Measurements from ENCODE around the gene ACTR5. TPM values are rescaled to one million over a fixed set of nuclear protein-coding genes. Genes with fewer than 3 reads are reported as not detected.
"Not testable (repeated sequence)": the region's sequence is repeated elsewhere in the genome, so short reads cannot be mapped to it uniquely, and the experiment has no call there.

ACTR5 gene
- total RNA-seq, 1 experiment from 2014 or later: 22.2 TPM

DNA sequence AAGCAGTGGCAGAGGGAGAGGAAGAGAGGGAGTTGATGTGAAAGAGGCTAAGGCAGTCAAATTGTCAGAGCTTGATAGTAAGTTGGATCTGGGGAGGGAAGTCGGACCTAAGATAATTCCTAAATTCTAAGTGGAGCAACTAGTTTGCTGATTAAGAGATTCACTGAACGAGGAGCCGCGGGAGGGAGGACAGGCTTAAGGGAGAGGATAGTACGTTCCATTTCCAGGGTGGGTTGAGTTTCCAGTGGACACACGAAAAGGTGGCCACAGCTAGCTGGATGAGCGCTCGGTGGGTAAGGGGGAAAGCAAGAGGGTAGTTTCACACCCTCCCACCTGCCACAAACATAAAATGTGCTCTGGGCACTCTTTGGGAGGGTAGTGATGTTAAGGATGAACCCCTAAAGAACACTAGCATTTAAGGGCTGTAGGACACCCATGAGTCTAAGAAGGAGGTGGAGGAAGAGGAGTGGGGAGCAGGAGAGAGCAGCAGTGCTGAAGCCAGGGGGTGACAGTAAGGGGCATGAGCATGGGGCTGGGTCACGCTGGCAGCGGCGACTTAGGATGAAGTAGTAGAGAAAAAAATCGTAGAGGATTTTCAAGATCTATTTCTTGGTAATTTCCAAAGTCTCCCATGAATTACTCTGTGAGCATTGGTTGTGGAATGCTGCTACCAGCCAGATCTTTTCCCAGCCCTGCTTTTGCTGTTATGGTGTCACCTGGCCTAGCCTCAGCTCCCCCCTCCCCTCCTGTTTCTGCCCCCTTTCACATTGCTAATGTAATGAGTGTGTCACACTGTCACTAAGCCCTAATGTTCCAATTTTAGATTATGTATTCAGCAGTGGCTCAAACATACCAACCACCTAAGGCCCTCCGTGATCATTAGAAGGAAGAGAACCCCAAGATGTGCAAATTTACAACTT lies 21.4 kb downstream of the ACTR5 start:
- Histone ChIP-seq H3K36me3 (peaks cover 68% of the 10 kb centered on the region), H3K4me3 (no peak overlapping the region), H3K27ac (no peak overlapping the region), H3K27me3 (no peaks in the 10 kb centered on the region), H3K9me3 (replicated peaks) (no peaks in the 10 kb centered on the region), H3K4me1 (peaks cover 10% of the 10 kb centered on the region)
- DNase-seq: no peak

GRCh38 chr20:38770546-38770945 lies 22.3 kb downstream of the ACTR5 start:
- no peak overlapping the region for H3K27ac ChIP-seq
- no peak overlapping the region for H3K4me3 ChIP-seq
- DNase-seq: peak; percentile 25 to 43
- peaks cover under 1% of the 10 kb centered on the region; the same call in 1 of the 2 replicates for H3K4me1 ChIP-seq
- H3K27me3 ChIP-seq: no peaks in the 10 kb centered on the region
- no peaks in the 10 kb centered on the region for H3K9me3 ChIP-seq (replicated peaks)
- H3K36me3 ChIP-seq: peaks cover 65% of the 10 kb centered on the region

DNA sequence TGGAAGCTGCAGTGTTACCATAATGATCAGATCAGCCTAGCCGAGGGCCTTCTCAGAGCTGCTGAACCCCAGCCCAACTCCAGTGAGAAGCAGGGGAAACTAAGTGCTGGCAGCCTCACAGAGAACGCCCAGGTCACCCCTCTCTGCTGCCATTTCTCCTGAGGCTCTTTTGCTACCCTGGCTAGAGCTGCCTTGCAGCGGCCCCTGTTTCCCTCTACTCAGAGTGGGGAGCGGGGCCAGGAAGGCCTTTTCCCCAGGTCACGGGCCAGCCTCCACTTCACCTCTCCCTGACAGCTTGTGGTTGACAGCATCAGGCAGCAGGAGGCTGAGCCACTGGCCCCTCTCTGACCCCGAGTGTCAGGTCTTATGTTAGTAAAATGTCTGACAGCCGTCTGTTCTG lies 22.7 kb downstream of the ACTR5 start:
- Histone ChIP-seq H3K27ac (no peak overlapping the region), H3K4me3 (no peak overlapping the region), H3K27me3 (no peaks in the 10 kb centered on the region), H3K4me1 (no peaks in the 10 kb centered on the region), H3K36me3 (peaks cover 62% of the 10 kb centered on the region), H3K9me3 (replicated peaks) (no peaks in the 10 kb centered on the region)
- DNase-seq: no peak

DNA sequence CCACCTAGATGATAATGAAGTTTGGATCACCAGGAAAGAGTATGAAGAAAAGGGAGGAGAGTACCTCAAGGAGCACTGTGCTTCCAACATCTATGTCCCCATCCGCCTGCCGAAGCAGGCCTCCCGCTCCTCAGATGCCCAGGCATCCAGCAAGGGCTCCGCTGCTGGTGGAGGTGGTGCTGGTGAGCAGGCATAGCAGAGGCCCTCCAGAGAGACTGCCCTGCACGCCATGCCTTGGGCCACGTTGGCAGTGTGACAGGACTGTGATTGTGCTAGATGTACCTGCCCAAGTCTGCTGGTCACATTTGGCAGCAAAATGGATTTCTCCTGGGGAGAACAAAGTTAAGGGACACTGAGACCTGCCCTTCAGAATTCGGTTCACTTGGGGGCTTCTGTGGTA lies 23.4 kb downstream of the ACTR5 start:
- H3K36me3 ChIP-seq: peaks cover 57% of the 10 kb centered on the region
- H3K9me3 ChIP-seq (replicated peaks): no peaks in the 10 kb centered on the region
- no peaks in the 10 kb centered on the region for H3K27me3 ChIP-seq
- H3K4me3 ChIP-seq: no peak overlapping the region
- no peaks in the 10 kb centered on the region for H3K4me1 ChIP-seq
- no peak overlapping the region for H3K27ac ChIP-seq
- no peak for DNase-seq

GRCh38 chr20:38774167-38774566 lies 25.9 kb downstream of the ACTR5 start:
- no peaks in the 10 kb centered on the region for H3K9me3 ChIP-seq (replicated peaks)
- no peak for DNase-seq
- H3K27ac ChIP-seq: no peak overlapping the region
- H3K4me1 ChIP-seq: no peaks in the 10 kb centered on the region
- H3K27me3 ChIP-seq: no peaks in the 10 kb centered on the region
- peaks cover 39% of the 10 kb centered on the region for H3K36me3 ChIP-seq
- no peak overlapping the region for H3K4me3 ChIP-seq

GRCh38 chr20:38776363-38776762 lies 28.1 kb downstream of the ACTR5 start:
- H3K27ac ChIP-seq: no peak overlapping the region
- no peaks in the 10 kb centered on the region for H3K9me3 ChIP-seq (replicated peaks)
- H3K36me3 ChIP-seq: peaks cover 36% of the 10 kb centered on the region
- no peaks in the 10 kb centered on the region for H3K27me3 ChIP-seq
- no peaks in the 10 kb centered on the region for H3K4me1 ChIP-seq
- no peak for DNase-seq
- no peak overlapping the region for H3K4me3 ChIP-seq

GRCh38 chr20:38779247-38780097 lies 31.2 kb downstream of the ACTR5 start:
- Histone ChIP-seq H3K27ac (no peak overlapping the region), H3K4me1 (no peaks in the 10 kb centered on the region), H3K9me3 (replicated peaks) (no peaks in the 10 kb centered on the region), H3K4me3 (no peak overlapping the region), H3K36me3 (peaks cover 4% of the 10 kb centered on the region), H3K27me3 (no peaks in the 10 kb centered on the region)
- DNase-seq: no peak

- Histone ChIP-seq H3K27ac (no peak overlapping the region), H3K4me3 (no peak overlapping the region), H3K4me1 (no peaks in the 10 kb centered on the region), H3K36me3 (no peaks in the 10 kb centered on the region), H3K27me3 (no peaks in the 10 kb centered on the region), H3K9me3 (replicated peaks) (no peaks in the 10 kb centered on the region)
- DNase-seq: no peak
These were observed 34.0 kb downstream of the ACTR5 start for GRCh38 chr20:38782275-38782674.

- no peaks in the 10 kb centered on the region for H3K36me3 ChIP-seq
These were observed 39.6 kb downstream of the ACTR5 start for GRCh38 chr20:38787870-38788269.

GRCh38 chr20:38789503-38790199 lies 41.4 kb downstream of the ACTR5 start:
- Histone ChIP-seq H3K27ac (no peak overlapping the region), H3K36me3 (no peaks in the 10 kb centered on the region), H3K9me3 (replicated peaks) (no peaks in the 10 kb centered on the region), H3K4me1 (no peaks in the 10 kb centered on the region), H3K4me3 (no peak overlapping the region), H3K27me3 (no peaks in the 10 kb centered on the region)
- DNase-seq: no peak

More at GRCh38 chr20:38787870-38788269, 39.6 kb downstream of the ACTR5 start:
- no peaks in the 10 kb centered on the region for H3K9me3 ChIP-seq (replicated peaks)
- no peaks in the 10 kb centered on the region for H3K27me3 ChIP-seq
- no peak overlapping the region for H3K27ac ChIP-seq
- no peaks in the 10 kb centered on the region for H3K4me1 ChIP-seq
- no peak overlapping the region for H3K4me3 ChIP-seq
- DNase-seq: no peak

DNA sequence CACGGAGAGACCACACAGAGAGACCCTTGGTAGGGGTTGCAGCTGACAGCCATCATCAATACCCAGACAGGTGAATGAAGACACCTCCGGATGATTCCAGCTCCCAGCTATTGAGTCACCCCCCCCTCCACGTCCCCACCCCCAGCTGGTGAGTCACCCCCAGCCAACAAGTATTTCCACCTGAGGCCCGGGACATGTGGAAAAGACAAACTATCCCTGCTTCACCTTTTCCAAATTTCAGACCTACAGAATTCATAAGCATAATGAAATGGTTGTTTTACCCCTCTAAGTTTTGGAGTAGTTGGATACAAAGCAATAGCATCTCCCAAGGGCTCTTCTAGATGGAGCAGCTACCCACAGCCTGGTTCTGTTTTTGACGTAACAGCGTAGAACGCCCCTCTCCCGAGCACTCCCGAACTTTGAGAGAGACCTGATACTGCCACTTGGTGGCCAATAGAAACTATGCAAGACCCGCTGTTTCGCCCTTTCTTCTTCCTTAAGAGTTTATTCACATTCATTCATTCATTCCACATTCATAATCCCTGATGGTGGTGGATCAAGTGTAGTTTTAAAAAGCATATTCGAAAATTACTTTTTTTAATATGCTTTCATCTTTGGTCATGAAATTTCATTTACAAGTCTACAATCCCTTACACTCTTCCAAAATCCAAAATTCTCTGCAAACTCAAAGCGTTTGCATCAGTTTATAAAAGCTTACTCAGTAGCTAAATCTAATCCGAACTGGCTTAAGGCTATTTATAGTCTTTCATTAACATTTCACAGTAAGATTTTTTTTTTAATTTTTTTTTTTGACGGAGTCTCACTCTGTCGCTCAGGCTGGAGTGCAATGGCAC lies 42.2 kb downstream of the ACTR5 start:
- Histone ChIP-seq H3K4me3 (no peak overlapping the region), H3K9me3 (replicated peaks) (no peaks in the 10 kb centered on the region), H3K4me1 (no peaks in the 10 kb centered on the region), H3K36me3 (no peaks in the 10 kb centered on the region), H3K27ac (no peak overlapping the region), H3K27me3 (no peaks in the 10 kb centered on the region)
- peak; percentile 50 to 73 for DNase-seq

DNA sequence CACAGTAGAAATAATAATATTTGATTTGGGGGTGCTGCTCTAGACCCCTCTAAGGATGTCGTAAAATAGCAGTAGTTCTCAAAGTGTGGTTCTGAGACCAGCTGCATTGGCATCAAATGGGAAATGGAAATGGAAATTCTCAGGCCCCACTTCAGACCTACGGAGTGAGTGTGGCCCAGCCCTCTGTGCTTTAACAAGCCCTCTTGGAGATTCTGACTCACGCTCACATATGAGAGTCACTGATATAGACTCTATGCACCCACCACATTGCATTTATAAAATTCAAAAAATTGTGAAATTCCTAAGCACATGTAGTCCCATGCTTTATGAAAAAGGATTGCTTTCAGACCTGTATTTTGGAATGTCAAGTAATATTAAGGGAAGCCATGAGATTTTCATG lies 43.0 kb downstream of the ACTR5 start:
- Histone ChIP-seq H3K9me3 (replicated peaks) (no peaks in the 10 kb centered on the region), H3K27me3 (no peaks in the 10 kb centered on the region; the same call in 1 of the 2 replicates), H3K4me3 (no peak overlapping the region), H3K27ac (no peak overlapping the region), H3K36me3 (no peaks in the 10 kb centered on the region), H3K4me1 (no peaks in the 10 kb centered on the region)
- DNase-seq: no peak

DNA sequence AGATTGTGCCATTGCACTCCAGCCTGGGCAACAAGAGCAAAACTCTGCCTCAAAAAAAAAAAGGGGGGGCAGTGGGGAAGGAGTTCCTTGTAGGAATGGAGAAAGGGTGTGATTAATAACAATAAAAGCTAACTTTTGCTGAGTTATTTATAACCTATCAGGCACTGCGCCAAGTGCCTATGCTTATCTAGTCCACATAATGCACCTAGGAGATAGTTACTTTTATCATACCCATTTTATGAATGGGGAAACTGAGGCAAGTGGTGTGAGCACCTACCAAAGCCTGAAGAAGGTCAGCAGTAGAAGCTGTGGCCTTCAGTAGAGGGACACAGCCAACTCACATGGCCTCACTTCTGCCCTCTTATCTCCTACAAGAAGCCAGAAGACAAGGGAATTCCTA lies 43.7 kb downstream of the ACTR5 start:
- H3K4me1 ChIP-seq: no peaks in the 10 kb centered on the region
- peaks cover 3% of the 10 kb centered on the region; the same call in 1 of the 2 replicates for H3K27me3 ChIP-seq
- no peak overlapping the region for H3K27ac ChIP-seq
- H3K36me3 ChIP-seq: no peaks in the 10 kb centered on the region
- H3K4me3 ChIP-seq: no peak overlapping the region
- H3K9me3 ChIP-seq (replicated peaks): no peaks in the 10 kb centered on the region
- no peak for DNase-seq

GRCh38 chr20:38794057-38794456 lies 45.8 kb downstream of the ACTR5 start:
- peaks cover 11% of the 10 kb centered on the region; the same call in 1 of the 2 replicates for H3K27me3 ChIP-seq
- not testable (repeated sequence) for H3K9me3 ChIP-seq (replicated peaks); DNase-seq; H3K27ac ChIP-seq; H3K4me3 ChIP-seq; H3K36me3 ChIP-seq; H3K4me1 ChIP-seq

Data from SJCRH30 (cell line).